ENCODE results near the gene UGGT1. TPM values are rescaled to one million over a fixed set of nuclear protein-coding genes. Genes with fewer than 3 reads are reported as not detected.

UGGT1 gene
- total RNA-seq, 6 donors from 2014 or later = 34.1 to 103 (median 43.1) TPM

- Histone ChIP-seq H3K9me3 (no peaks in the 10 kb centered on the region), H3K27ac (peak overlapping the region; percentile 40 to 77 (median 66)), H3K36me3 (peaks cover 0 to 94% (median 58%) of the 10 kb centered on the region in 4 donors), H3K4me3 (no peak overlapping the region), H3K27me3 (no peaks in the 10 kb centered on the region), H3K4me1 (no peaks in the 10 kb centered on the region)
- ATAC-seq (ENCODE audit: low FRiP score in 2 of 2) = no peak
- no peak for TF ChIP-seq POLR2AphosphoS5 (IDR thresholded peaks at IDR 0.05)
- TF ChIP-seq, protein P1, sequence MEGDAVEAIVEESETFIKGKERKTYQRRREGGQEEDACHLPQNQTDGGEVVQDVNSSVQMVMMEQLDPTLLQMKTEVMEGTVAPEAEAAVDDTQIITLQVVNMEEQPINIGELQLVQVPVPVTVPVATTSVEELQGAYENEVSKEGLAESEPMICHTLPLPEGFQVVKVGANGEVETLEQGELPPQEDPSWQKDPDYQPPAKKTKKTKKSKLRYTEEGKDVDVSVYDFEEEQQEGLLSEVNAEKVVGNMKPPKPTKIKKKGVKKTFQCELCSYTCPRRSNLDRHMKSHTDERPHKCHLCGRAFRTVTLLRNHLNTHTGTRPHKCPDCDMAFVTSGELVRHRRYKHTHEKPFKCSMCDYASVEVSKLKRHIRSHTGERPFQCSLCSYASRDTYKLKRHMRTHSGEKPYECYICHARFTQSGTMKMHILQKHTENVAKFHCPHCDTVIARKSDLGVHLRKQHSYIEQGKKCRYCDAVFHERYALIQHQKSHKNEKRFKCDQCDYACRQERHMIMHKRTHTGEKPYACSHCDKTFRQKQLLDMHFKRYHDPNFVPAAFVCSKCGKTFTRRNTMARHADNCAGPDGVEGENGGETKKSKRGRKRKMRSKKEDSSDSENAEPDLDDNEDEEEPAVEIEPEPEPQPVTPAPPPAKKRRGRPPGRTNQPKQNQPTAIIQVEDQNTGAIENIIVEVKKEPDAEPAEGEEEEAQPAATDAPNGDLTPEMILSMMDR (IDR thresholded peaks at IDR 0.05) = no peak
- TF ChIP-seq EP300 (IDR thresholded peaks at IDR 0.05) = no peak
- TF ChIP-seq POLR2A (IDR thresholded peaks at IDR 0.05) = no peak
- WGBS, 2 donors = 88 to 94% methylated on average over 4 of the region's 4 CpGs
- no peak for DNase-seq
Measured at GRCh38 chr2:128169094-128169493, 78.1 kb downstream of the UGGT1 start.

GRCh38 chr2:128169497-128169896 is 78.5 kb downstream of the UGGT1 start:
- Histone ChIP-seq H3K27ac (peak overlapping the region; percentile 40 to 77 (median 66)), H3K9me3 (no peaks in the 10 kb centered on the region), H3K4me1 (no peaks in the 10 kb centered on the region), H3K4me3 (no peak overlapping the region), H3K27me3 (no peaks in the 10 kb centered on the region), H3K36me3 (peaks cover 3 to 95% (median 60%) of the 10 kb centered on the region in 4 donors)
- ATAC-seq (ENCODE audit: low FRiP score in 2 of 2) (no peak), DNase-seq (no peak)
- TF ChIP-seq POLR2A (IDR thresholded peaks at IDR 0.05) (no peak), POLR2AphosphoS5 (IDR thresholded peaks at IDR 0.05) (no peak), EP300 (IDR thresholded peaks at IDR 0.05) (no peak)
- TF ChIP-seq, protein P1 (IDR thresholded peaks at IDR 0.05) = no peak
- WGBS, 2 donors = 64 to 76% methylated on average over 3 of the region's 3 CpGs

GRCh38 chr2:128169933-128170709 is 79.1 kb downstream of the UGGT1 start:
- ATAC-seq (ENCODE audit: low FRiP score in 2 of 2) (no peak), DNase-seq (no peak)
- no peaks in the 10 kb centered on the region for H3K27me3 ChIP-seq
- no peak overlapping the region for H3K4me3 ChIP-seq
- no peaks in the 10 kb centered on the region for H3K9me3 ChIP-seq
- TF ChIP-seq, protein P1 (IDR thresholded peaks at IDR 0.05) = no peak
- TF ChIP-seq POLR2A (IDR thresholded peaks at IDR 0.05) = no peak
- TF ChIP-seq EP300 (IDR thresholded peaks at IDR 0.05) = no peak
- no peak for TF ChIP-seq POLR2AphosphoS5 (IDR thresholded peaks at IDR 0.05)
- H3K27ac ChIP-seq = peak overlapping the region in 2 of 4 donors; percentile 73 to 77
- 79 to 80% methylated on average over 4 of the region's 4 CpGs for WGBS, 2 donors
- peaks cover 9 to 95% (median 61%) of the 10 kb centered on the region in 4 donors for H3K36me3 ChIP-seq
- no peaks in the 10 kb centered on the region for H3K4me1 ChIP-seq

DNA sequence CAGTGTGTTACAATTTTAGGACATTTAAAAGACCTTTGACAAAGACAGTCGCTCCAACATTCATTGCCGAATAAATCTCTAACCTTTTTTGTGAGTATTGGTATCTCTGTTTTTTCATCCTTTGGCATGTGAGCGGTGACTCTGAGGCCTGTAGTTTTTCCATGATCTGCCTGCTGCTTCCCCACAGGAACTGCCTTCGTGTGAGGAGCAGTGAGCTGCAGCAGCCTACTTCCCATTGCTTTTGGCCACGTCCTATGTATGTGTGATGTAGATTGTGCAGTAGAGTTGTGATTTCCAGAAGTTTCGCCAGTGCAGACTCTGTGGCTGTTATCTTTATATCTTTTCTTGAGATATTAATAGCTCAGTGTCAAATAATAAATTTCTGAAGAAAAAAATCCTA is 79.8 kb downstream of the UGGT1 start:
- Histone ChIP-seq H3K27me3 (no peaks in the 10 kb centered on the region), H3K9me3 (no peaks in the 10 kb centered on the region), H3K27ac (peak overlapping the region in 1 of 4 donors; percentile 77), H3K4me1 (no peaks in the 10 kb centered on the region), H3K36me3 (peaks cover 9 to 95% (median 63%) of the 10 kb centered on the region in 4 donors), H3K4me3 (no peak overlapping the region)
- WGBS, 2 donors = 88 to 89% methylated on average over 6 of the region's 6 CpGs
- DNase-seq = no peak
- no peak for ATAC-seq (ENCODE audit: low FRiP score in 2 of 2)
- no peak for TF ChIP-seq EP300 (IDR thresholded peaks at IDR 0.05)
- TF ChIP-seq POLR2A (IDR thresholded peaks at IDR 0.05) = no peak
- no peak for TF ChIP-seq POLR2AphosphoS5 (IDR thresholded peaks at IDR 0.05)
- TF ChIP-seq, protein P1 (IDR thresholded peaks at IDR 0.05) = no peak
